DMS79 (cell line): ENCODE data around the gene ROBO4.

Experiments
- DNase-seq: peaks from one replicate; lab custom pipeline; 2025; lab: John Stamatoyannopoulos, UW

Gene ROBO4

DNA sequence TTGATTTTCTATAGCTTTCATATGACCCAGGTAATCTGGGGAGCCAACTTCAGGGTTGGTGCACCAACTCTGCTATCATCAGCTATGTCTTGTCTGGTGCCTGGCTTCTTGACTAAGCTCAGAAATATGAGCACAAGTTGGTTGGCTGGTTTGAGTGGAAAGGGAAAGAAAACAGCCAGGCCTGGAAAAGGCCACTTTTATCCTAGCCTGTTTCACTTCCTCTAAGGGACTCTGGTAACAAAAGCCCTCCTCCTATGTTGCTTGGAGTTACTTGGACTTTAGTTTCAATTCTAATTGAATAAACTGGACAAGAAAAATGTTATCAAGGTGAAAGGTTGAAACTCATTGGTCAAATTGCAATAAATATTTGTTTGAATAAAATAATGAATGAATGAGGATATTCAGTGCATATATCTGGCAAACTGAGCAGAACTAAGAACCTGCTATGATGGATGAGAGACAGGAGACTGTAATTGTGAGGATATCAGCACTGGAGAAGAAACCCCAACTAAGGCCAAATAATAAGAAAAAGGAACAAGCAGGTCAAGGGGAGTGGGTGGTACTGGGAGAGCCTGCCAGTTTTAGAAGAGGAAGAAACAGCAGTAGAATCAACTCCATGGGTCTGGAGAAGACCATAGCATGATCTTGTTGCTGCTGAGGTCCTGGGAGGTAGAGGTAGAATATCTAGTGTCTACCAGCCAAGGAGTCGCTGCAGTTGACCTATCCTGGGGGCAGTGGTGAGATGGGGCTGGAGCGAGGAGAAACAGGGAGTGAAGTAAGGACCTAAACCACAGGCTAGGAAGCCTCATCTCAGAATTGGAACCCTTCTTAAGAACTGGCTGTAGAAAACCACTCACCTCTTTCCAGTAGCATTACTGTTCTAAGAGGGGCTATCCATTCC lies 8.2 kb downstream of the ROBO4 start:
- no peak for DNase-seq

DNA sequence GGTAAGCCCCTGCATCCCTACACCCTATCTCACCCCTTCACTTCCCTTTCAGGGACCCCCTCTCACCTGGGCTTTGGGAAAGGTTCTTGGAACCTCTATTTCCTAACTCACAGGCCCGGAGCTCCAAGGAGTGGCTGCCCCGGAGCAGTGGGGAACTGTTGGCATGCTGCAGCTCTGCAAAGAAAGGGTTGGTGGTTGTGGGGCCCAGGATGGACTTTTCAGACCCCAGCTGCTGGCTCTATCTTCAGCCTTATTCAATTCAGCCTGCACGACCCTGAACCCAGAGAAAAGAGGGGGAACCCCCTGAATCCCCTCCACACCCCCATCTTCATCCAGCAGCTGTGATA lies 10.0 kb downstream of the ROBO4 start:
- no peak for DNase-seq

DNA sequence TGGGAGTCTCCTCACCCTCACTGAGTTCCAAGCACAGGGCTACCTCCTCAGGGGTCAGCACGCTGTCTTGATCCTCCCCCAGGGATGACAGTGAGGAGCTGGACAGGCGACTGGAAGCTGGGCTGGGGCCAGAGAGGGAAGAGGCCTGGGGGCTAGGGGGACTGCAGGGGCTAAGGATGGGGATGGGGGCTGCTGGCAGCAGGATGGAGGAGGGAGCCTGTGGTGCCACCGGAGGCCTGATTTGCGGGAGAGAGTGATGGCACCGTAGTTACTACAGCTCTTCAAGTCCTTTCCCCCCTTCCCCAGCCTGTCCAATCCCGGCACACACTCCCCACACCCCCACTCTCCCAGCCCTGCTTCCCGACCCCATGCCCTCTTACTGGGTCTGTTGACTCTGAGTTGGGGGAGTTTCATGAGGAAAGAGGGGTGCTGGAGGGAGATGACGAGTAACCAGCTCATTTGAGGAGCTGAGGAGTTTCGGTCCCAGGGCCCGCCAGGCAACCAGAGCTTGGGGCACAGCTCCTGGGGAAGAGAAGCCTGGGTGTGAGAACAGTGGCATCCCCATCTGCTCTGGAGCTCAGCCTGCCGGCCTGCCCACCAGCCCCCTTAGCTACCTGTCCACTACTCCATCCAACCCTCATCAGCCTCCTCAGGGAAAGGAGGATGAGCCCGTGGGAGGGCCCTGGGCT lies 10.5 kb downstream of the ROBO4 start:
- DNase-seq, result no peak

DNA sequence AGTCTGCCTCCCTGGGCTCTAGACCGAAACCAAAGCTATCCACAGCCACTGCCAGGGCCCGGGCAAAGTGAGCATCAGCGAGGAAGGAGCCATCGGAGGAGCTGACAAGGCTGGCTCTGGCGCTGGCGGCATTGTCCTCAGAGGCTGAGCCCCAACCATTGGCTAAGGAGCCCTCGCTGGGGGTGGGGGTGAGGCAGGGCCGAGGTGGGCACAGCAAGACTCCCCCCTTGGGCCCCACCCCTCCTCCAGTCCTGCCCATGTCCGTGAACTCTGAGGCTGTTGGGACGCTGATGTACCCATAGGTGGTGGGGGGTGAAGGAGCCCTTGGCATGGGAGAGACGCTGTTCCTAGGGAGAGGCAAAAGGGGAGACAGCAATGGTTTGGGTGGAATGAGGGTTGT lies 11.2 kb downstream of the ROBO4 start:
- DNase-seq, result no peak

DNA sequence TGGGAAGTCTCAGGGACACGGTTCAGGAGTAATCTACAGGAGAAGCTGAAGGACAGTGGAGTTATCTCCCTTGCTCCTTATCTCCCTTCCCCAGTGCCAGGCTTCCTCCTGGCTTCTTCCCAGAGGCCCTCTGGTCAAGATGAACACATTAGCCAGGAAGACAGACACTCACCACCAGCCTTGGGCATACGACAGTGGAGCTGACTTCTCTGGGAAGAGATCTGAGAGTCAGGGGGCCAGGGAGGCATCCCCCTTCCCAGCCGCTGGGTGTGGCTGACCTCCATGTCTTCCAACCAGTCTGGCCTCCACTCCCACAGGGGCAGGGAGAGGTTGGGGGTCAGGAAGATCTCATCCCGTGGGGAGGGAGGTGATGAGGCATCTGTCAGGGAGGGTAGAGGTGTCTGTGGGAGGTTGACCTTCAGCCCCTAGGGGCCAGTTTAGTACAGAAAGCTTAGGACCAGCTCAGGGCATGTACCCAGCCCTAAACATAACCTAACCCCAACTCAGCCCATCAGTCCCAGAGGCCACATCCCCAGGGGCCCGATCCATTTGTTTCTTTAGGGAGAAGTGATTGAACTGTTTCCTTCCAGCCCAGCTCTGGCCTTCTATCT lies 12.7 kb downstream of the ROBO4 start:
- no peak for DNase-seq

DNA sequence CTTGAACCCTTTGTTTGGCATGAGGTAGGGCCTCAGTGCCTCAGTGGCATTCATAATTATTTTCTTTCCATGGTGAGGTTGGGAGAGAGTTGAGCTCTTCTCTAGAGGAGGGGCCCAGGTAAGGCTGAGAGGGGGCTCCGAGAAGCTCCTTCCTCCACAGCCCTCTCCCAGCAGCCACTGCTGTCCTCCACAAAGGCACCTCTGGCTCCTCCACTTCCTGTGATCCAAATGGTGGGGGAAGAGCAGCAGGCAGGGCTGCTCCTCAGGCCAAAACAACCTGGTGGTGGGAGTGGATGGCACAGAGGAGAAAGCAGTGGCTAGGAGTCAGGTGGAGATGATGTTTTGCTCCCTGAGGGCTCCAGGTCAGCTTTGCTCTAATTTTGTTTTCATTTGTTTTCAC lies 13.3 kb downstream of the ROBO4 start:
- DNase-seq, result no peak

DNA sequence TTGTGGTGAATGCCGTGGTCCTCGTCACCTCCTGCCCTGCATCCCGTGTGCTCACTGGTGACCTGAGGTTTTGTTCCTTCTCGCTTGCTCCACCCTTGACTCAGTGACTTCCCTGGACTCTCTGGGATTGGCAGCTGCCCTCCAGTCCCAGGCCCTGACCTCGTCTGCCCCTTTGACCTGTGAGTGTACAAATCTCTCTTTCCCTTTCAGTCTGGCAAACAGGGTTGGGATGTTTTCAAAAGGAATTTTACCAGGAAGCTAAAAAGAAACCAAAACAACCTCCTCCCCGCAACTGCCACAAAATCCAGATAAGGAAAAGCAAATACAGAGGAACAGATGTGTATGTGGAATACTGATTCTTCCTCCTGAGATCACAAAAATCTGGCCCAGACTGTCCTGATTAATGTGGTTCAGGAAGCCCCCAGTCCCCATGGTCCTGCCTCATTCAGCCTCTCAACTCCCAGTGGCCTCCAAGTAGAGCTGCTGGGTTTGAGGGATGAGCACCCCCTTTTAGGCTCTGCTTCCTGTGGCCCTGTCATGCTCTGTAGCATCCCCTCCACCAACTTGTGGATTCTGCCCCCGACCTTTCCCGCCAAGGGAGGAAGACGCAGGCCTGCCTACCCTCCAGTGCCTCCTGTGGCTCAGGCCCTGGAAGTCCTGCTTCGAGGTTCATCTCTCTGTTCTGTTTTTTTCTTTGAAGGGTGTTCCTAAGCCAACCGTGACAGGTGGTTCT lies 15.2 kb downstream of the ROBO4 start:
- no peak for DNase-seq

DNA sequence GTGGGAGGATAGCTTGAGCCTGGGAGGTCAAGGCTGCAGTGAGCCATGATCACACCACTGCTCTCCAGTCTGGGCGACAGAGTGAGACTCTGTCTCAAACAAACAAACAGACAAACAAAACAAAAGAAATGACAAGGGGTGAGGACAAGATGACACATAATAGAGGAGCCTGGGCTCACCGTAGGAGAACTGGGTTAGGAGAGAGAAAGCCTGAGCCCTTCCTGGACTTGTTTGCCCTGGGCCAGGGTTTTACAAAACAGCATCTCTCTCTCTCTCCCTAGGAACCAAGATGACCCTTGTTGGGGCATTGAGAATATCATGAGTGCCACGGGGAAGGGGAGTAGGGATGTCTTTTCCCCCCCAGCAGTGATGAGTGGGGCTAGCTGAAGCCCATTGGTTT lies 16.7 kb downstream of the ROBO4 start:
- no peak for DNase-seq

DNA sequence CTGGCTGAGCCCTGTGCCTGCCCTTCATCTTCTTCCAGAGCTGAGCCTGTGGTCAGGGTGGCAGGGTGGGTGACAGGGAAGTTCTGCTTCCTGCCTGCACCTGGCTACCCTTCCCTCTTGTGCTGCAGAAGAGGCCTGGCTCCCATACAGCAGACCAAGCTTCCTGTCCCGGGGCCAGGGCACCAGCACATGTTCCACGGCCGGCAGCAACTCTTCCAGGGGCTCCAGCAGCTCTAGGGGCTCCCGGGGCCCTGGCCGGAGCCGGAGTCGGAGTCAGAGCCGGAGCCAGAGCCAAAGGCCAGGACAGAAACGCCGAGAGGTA lies 17.4 kb downstream of the ROBO4 start:
- no peak for DNase-seq

DNA sequence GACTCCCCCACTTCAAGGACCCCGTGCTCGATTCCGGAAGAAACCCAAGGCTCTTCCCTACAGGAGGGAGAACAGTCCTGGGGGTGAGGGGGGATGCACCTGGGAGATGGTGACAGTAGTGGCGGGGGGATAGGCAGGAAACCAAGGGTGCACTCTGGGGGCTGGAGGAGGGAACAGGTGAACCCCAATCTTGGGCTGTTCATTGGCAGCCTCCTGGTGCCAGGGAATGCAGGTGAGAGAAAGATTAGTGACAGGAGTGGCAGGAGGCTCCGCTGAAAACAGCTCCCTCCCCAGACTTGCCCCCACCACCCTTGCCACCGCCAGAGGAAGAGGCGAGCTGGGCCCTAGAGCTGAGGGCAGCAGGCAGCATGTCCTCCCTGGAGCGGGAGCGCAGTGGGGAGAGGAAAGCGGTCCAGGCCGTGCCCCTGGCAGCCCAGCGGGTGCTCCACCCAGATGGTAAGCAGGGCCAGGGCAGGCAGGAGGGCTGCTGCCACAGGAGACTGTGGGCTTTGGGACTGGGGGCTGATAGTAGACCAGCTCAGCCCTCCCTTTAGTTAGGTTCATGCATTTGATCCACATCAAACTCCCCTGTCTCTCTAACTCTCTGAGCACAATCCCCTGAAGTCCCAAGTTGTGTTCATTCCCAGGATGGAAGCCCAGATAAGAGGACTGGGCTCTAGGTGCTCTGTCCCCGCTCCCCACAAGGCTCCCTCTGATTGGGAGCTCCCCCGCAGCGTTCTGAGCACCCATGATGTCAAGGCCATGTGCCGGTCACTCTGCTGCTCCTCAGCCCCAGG lies 18.0 kb downstream of the ROBO4 start:
- DNase-seq, result no peak

DNA sequence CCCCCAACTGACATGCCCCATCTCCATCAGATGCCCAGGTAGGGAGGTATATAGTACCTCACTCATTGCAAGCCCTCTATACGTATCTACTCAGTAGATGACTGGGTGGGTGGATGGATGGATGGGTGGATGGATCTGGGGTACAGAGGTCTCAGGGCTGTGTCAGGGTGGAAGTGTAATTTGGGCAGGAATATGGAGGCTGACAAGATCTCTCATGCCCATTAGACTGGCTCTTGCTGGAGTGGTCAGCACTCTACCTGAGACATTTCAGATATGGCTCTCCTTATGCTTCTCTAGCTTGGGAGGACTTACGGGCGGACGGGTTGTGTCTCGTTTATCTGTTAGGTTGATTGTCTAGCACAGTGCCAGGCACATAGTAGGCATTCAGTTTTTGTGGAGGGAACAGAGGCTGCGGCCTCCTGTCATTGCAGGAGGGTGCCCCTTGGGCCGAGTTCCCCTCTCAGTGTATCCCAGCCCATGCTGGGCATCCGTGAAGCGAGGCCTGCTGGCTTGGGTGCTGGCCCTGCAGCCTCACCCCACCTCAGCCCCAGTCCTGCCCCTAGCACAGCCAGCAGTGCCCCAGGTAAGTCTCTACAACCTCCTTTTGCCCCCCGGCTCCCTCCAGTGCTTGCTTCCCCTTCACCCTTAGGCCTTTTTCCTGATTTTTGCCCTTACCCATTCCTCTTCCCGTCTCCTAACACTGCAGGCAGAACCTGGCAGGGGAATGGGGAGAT lies 18.7 kb downstream of the ROBO4 start:
- no peak for DNase-seq

DNA sequence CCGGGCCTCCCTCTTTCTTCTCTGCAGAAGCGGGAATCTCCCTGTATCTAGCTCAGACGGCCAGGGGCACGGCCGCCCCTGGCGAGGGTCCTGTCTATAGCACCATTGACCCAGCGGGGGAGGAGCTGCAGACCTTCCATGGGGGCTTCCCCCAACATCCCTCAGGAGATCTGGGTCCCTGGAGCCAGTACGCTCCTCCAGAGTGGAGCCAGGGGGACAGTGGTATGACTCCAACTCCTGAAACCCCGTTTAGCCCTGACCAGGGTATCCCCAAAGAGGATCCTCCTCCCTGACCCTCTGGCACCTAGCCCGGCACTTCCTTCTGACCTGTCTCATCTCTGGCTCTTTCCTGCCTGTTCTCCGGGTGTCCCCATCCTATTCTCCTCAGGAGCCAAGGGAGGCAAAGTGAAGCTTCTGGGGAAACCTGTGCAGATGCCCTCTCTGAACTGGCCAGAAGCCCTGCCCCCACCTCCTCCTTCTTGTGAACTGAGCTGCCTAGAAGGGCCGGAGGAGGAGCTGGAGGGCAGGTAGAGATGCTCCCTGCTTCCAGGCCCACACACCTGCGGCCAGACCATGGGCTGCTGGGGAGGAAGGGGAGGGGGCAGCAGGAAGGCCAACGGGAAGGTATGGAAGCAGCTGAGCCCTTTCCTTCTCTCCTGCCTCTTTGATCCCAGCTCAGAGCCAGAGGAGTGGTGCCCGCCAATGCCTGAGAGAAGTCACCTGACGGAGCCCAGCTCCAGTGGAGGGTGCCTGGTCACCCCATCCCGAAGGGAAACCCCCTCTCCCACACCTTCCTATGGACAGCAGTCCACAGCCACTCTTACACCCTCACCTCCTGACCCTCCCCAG lies 19.5 kb downstream of the ROBO4 start:
- no peak for DNase-seq

DNA sequence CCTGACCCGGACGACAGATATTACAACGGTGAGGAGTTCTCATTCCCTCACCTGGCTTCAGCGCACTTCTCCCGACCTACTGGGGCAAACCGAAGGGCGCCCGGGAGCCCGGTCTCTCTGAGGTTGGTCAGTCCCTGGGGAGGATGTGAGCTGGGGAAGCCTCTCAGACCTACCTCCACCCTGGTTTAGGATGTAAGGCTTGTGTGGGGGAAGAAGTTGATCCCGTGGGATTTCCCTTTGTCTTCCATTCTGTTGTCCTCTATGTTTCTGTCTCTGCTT lies 20.1 kb downstream of the ROBO4 start:
- DNase-seq, result no peak

DNA sequence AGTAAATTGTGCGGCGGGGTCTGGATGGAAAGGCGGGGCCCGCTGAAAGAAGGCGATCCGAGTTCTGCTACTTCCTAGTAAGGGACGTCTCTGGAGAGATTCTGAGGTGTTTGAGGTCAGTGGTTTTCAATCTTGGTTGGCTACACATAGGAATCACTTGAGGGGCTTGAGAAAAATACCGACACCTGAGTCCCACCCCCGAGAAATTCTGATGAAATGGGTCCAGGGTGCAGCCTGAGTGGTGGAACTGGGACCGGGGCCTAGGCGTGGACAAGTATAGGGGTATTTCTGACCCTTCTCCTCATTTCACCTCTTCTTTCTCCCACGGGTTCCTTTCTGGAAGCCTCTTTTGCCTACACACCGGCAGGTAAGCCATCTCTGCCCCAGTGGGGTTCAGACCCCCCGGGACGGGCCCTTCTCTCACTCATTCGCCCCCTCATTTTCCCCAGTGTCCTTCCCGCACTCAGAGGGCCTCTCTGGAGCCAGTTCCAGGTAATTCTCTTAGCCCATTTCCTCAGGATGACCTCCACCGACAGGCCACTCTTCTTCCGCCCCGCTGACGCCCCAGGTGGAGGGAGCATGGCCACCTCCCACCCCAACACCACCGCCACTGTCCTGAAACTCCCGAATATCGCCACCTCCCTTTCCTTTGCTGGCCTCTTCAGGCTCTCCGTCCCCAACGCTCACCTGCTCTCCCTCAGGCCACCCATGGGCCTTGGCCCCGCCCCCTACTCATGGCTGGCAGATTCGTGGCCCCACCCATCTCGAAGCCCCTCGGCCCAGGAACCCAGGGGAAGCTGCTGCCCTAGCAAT lies 20.6 kb downstream of the ROBO4 start:
- no peak for DNase-seq

DNA sequence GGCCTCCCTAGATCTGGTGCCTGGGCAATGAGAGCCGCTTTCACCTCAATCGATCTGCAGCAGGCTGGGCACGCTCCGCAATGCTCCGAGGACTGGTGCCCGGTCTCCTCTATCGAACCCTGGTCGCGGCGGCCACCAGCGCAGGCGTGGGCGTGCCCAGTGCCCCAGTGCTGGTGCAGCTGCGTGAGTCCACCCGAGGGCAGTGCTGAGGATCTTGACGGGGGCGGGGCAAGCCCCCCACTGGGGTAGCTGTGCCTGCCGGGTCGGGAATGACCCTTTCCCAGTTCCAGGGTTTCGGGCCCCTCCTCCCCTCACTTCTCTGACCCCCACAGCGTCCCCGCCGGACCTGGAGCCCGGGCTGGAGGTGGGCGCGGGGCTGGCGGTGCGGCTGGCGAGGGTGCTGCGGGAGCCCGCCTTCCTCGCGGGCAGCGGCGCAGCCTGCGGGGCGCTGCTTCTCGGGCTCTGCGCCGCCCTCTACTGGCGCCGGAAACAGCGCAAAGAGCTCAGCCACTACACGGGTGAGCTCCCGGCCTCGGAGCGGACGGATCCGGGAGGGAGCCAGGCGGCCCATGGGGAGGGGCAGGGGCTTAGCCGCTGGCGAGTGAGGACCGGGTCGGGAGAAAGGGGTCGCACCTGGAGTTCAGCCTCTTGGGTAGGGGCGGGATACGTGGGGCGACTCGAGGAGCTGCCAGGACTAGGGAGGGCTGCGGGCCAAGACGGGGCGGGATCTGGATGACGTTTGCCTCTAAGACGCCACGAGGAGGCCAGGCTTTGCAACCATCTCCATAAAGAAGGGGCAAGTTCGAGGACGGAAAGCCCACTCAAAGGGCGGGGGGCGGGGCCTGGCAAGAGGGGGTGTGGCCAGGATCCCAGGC lies 21.5 kb downstream of the ROBO4 start:
- DNase-seq, result peak; percentile 91

DNA sequence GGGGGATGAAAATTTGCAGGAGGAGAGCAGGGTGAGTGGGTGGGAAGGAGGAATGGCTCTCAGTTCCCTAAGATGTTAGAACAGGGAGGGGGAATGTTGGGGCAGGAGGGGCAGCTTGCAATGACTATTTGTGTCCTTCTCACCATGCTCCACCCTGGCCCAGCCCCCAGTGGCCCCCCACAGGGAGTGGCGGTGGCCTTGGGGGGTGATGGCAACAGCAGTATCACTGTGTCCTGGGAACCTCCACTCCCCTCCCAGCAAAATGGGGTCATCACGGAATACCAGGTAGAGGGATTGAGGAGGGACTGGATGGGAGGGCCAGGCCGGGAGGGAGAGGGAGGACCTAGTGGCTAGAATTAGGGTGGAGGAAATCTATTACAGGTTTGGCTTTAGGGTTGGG lies 22.3 kb downstream of the ROBO4 start:
- DNase-seq, result no peak

DNA sequence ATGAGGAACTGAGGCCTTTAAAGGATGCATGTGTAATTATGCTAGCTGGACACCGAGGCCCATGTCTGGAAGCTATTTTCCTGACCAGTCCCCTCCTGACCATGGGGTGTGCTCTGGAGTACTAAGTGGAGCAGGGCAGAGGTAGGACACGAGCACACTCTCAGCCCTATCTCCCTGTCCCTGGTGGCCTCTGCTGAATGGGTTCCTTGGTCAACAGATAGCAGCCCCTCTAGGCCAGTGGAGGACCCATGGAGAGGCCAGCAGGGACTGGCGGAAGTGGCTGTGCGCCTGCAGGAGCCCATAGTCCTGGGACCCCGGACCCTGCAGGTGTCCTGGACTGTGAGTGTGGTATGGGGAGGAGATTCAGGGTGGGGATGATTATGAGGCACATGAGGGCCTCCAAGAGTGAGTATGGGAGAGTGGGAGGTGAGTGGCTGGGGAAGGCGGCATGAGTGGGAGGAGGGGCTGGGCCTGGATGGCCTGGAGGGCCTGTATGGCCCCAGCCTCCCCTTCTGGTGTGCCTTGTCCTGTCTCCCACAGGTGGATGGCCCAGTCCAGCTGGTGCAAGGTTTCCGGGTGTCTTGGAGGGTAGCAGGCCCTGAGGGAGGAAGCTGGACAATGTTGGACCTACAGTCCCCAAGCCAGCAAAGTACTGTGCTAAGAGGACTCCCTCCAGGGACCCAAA lies 23.0 kb downstream of the ROBO4 start:
- no peak for DNase-seq

DNA sequence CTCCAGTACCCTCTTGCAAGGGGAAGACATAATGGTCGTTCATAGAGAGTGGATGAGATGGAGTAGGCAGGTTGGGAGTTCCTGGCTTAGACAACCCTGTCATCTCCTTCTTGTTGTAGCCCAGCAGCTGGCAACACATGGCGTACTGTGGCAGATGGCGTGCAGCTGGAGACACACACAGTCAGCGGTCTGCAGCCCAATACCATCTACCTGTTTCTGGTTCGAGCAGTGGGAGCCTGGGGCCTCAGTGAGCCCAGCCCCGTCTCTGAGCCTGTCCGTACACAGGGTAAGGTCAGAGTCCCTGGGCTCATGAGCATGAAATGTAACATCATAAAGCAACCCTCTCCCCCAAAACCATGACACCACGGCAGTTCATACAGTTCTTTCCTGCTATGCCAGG lies 23.7 kb downstream of the ROBO4 start:
- no peak for DNase-seq
